ENCODE data around the gene PCDHA11. TPM values are rescaled to one million over a fixed set of nuclear protein-coding genes. Genes with fewer than 3 reads are reported as not detected.

The PCDHA11 gene
- total RNA-seq, 1 experiment from 2014 or later, result 5.6 TPM

- DNase-seq (ENCODE audit: low read depth), result no peak
- in situ Hi-C loops (cut with HindIII; ENCODE audit: low pct_unique_long_range_greater_than_20kb, low sequenced_read_pairs), result no loop called here
These were observed 14.6 kb downstream of the PCDHA11 start for GRCh38 chr5:140883373-140883772.

GRCh38 chr5:140883927-140884697 lies 15.4 kb downstream of the PCDHA11 start:
- no peak for DNase-seq (ENCODE audit: low read depth)
- in situ Hi-C loops (cut with HindIII; ENCODE audit: low pct_unique_long_range_greater_than_20kb, low sequenced_read_pairs), result no loop called here

- in situ Hi-C loops (cut with HindIII; ENCODE audit: low pct_unique_long_range_greater_than_20kb, low sequenced_read_pairs), result no loop called here
These were observed 47.6 kb downstream of the PCDHA11 start for GRCh38 chr5:140916325-140916724.

More at GRCh38 chr5:140916325-140916724, 47.6 kb downstream of the PCDHA11 start:
- peak; percentile 4 for DNase-seq (ENCODE audit: low read depth)

Other genes with a start within 250 kb of the PCDHA11 start
- 0.96 TPM in 1 of 2 replicates, not detected in the other for gene CD14, start 235.8 kb upstream of the PCDHA11 start, total RNA-seq (2014; rRNA removed; shearing (Covaris generic); ENCODE audit: low replicate concordance)
- gene TMCO6, start 229.5 kb upstream of the PCDHA11 start, total RNA-seq (2014; rRNA removed; shearing (Covaris generic); ENCODE audit: low replicate concordance), result 7.9 and 14.0 TPM in 2 replicates
- 71.7 and 78.2 TPM in 2 replicates for gene NDUFA2, start 221.3 kb upstream of the PCDHA11 start, total RNA-seq (2014; rRNA removed; shearing (Covaris generic); ENCODE audit: low replicate concordance)
- 36.9 and 57.5 TPM in 2 replicates for gene IK, start 221.1 kb upstream of the PCDHA11 start, total RNA-seq (2014; rRNA removed; shearing (Covaris generic); ENCODE audit: low replicate concordance)
- 26.2 and 30.2 TPM in 2 replicates for gene WDR55, start 204.1 kb upstream of the PCDHA11 start, total RNA-seq (2014; rRNA removed; shearing (Covaris generic); ENCODE audit: low replicate concordance)
- gene DND1, start 195.4 kb upstream of the PCDHA11 start, total RNA-seq (2014; rRNA removed; shearing (Covaris generic); ENCODE audit: low replicate concordance), result not detected in 2 replicates
- 50.1 and 61.3 TPM in 2 replicates for gene HARS1, start 177.6 kb upstream of the PCDHA11 start, total RNA-seq (2014; rRNA removed; shearing (Covaris generic); ENCODE audit: low replicate concordance)
- gene HARS2, start 177.5 kb upstream of the PCDHA11 start, total RNA-seq (2014; rRNA removed; shearing (Covaris generic); ENCODE audit: low replicate concordance), result 30.0 and 41.5 TPM in 2 replicates
- 77.7 and 99.3 TPM in 2 replicates for gene ZMAT2, start 168.5 kb upstream of the PCDHA11 start, total RNA-seq (2014; rRNA removed; shearing (Covaris generic); ENCODE audit: low replicate concordance)
- not detected in 2 replicates for gene PCDHA1, start 82.8 kb upstream of the PCDHA11 start, total RNA-seq (2014; rRNA removed; shearing (Covaris generic); ENCODE audit: low replicate concordance)
- gene PCDHA2, start 74.1 kb upstream of the PCDHA11 start, total RNA-seq (2014; rRNA removed; shearing (Covaris generic); ENCODE audit: low replicate concordance), result not detected in 2 replicates
- gene PCDHA3, start 67.9 kb upstream of the PCDHA11 start, total RNA-seq (2014; rRNA removed; shearing (Covaris generic); ENCODE audit: low replicate concordance), result 0.10 TPM in 1 of 2 replicates, not detected in the other
- 10.8 and 11.5 TPM in 2 replicates for gene PCDHA4, start 61.9 kb upstream of the PCDHA11 start, total RNA-seq (2014; rRNA removed; shearing (Covaris generic); ENCODE audit: low replicate concordance)
- 2.5 and 2.8 TPM in 2 replicates for gene PCDHA5, start 47.3 kb upstream of the PCDHA11 start, total RNA-seq (2014; rRNA removed; shearing (Covaris generic); ENCODE audit: low replicate concordance)
- 0.34 TPM in 1 of 2 replicates, not detected in the other for gene PCDHA6, start 41.0 kb upstream of the PCDHA11 start, total RNA-seq (2014; rRNA removed; shearing (Covaris generic); ENCODE audit: low replicate concordance)
- 0.10 TPM in 1 of 2 replicates, not detected in the other for gene PCDHA7, start 34.7 kb upstream of the PCDHA11 start, total RNA-seq (2014; rRNA removed; shearing (Covaris generic); ENCODE audit: low replicate concordance)
- gene PCDHA8, start 27.8 kb upstream of the PCDHA11 start, total RNA-seq (2014; rRNA removed; shearing (Covaris generic); ENCODE audit: low replicate concordance), result 0.51 TPM in 1 of 2 replicates, not detected in the other
- not detected in 2 replicates for gene PCDHA9, start 20.6 kb upstream of the PCDHA11 start, total RNA-seq (2014; rRNA removed; shearing (Covaris generic); ENCODE audit: low replicate concordance)
- 0.03 and 0.06 TPM in 2 replicates for gene PCDHA10, start 13.1 kb upstream of the PCDHA11 start, total RNA-seq (2014; rRNA removed; shearing (Covaris generic); ENCODE audit: low replicate concordance)
- not detected in 2 replicates for gene PCDHA12, start 6.4 kb downstream of the PCDHA11 start, total RNA-seq (2014; rRNA removed; shearing (Covaris generic); ENCODE audit: low replicate concordance)
- gene PCDHA13, start 13.2 kb downstream of the PCDHA11 start, total RNA-seq (2014; rRNA removed; shearing (Covaris generic); ENCODE audit: low replicate concordance), result not detected in 2 replicates
- gene PCDHAC1, start 57.3 kb downstream of the PCDHA11 start, total RNA-seq (2014; rRNA removed; shearing (Covaris generic); ENCODE audit: low replicate concordance), result 0.09 and 0.10 TPM in 2 replicates
- gene PCDHAC2, start 97.5 kb downstream of the PCDHA11 start, total RNA-seq (2014; rRNA removed; shearing (Covaris generic); ENCODE audit: low replicate concordance), result 2.8 and 4.6 TPM in 2 replicates
- gene PCDHB1, start 182.4 kb downstream of the PCDHA11 start, total RNA-seq (2014; rRNA removed; shearing (Covaris generic); ENCODE audit: low replicate concordance), result not detected in 2 replicates
- not detected in 2 replicates for gene PCDHB2, start 225.7 kb downstream of the PCDHA11 start, total RNA-seq (2014; rRNA removed; shearing (Covaris generic); ENCODE audit: low replicate concordance)
- not detected in 2 replicates for gene PCDHB3, start 231.5 kb downstream of the PCDHA11 start, total RNA-seq (2014; rRNA removed; shearing (Covaris generic); ENCODE audit: low replicate concordance)

Data from Caki2 (cell line).